K562 (cell line): ENCODE data around the gene OR8G5. TPM values are rescaled to one million over a fixed set of nuclear protein-coding genes. Genes with fewer than 3 reads are reported as not detected.

Source experiments
- CBX2 ChIP-seq: fragments of 200-600 bp; sonication (generic); IDR thresholded peaks from one replicate; pipeline ENCODE4 v1.6.1; 2012; ENCODE audit warnings: mild to moderate bottlenecking, low read length, inconsistent platforms; ENCODE audit not compliant: insufficient read depth, poor library complexity, severe bottlenecking
- CHAMP1 ChIP-seq: fragments of 450-650 bp; IDR thresholded peaks from 2 replicates; pipeline ENCODE4 v1.6.1; 2016; ENCODE audit warnings: mild to moderate bottlenecking
- FOS ChIP-seq: IDR thresholded peaks from 3 replicates; pipeline ENCODE4 v1.6.1; 2011; ENCODE audit not compliant: insufficient read length; ENCODE audit errors: extremely low read depth
- GATAD2B ChIP-seq: fragments of 450-650 bp; IDR thresholded peaks from 2 replicates; pipeline ENCODE4 v1.6.1; 2017; ENCODE audit warnings: mild to moderate bottlenecking, borderline replicate concordance
- MTF1 ChIP-seq: fragments of 250-450 bp; sonication (Bioruptor Pico); IDR thresholded peaks from 2 replicates; pipeline ENCODE4 v1.9.0; 2021; ENCODE audit warnings: moderate library complexity, mild to moderate bottlenecking, inconsistent platforms, borderline replicate concordance
- PYGO2 ChIP-seq: fragments of 450-650 bp; IDR thresholded peaks from 2 replicates; pipeline ENCODE4 v1.6.1; 2016; ENCODE audit warnings: mild to moderate bottlenecking, missing genetic modification characterization, moderate library complexity, missing compliant biosample characterization
- SMAD3 ChIP-seq: fragments of 450-650 bp; formaldehyde crosslinking; conservative IDR thresholded peaks from 2 replicates; pipeline ENCODE4 v1.4.0; 2020; ENCODE audit warnings: mild to moderate bottlenecking
- TCF7L2 ChIP-seq: fragments of 150-350 bp; IDR thresholded peaks from 2 replicates; pipeline ENCODE4 v1.6.1; 2016; ENCODE audit warnings: low read depth, mild to moderate bottlenecking, low read length, moderate library complexity
- ZKSCAN1 ChIP-seq: fragments of 150-350 bp; IDR thresholded peaks from 2 replicates; pipeline ENCODE4 v1.6.1; 2016; ENCODE audit warnings: low read depth, low read length
- ZNF23 ChIP-seq: fragments of 250-450 bp; sonication (Bioruptor Pico); IDR thresholded peaks from 2 replicates; pipeline ENCODE4 v1.4.0; 2020; ENCODE audit warnings: mild to moderate bottlenecking
- ZNF311 ChIP-seq: fragments of 250-450 bp; sonication (Bioruptor Pico); IDR thresholded peaks from 2 replicates; pipeline ENCODE4 v1.4.0; 2020; ENCODE audit warnings: mild to moderate bottlenecking, moderate library complexity
- polyA plus RNA-seq, 8 experiments: library from polyadenylated mRNA; depleted of rRNA in 4 of 8; stranded (reverse) in 5 of 8; unstranded in 3 of 8; fragments of >200 nt; fragmentation: Nextera tagmentation in 2 of 8; fragmentation: Illumina TruSeq in 1 of 8; extraction: Ambion mirVana in 2 of 8; extraction: Trizol in 1 of 8; gene quantifications; 2 replicates each; pipeline versions ENCODE4 v1.2.1 to v1.2.3, GENCODE V29; 2011 to 2014; ENCODE audit warnings: inconsistent platforms in 1 of 8, missing spikeins in 1 of 8
- total RNA-seq, 7 experiments: library from RNA; depleted of rRNA in 6 of 7; stranded (reverse); fragments of >200 nt in 6 of 7; fragmentation: Illumina TruSeq in 2 of 7; extraction: Trizol in 2 of 7; gene quantifications; 2 replicates each; pipeline versions ENCODE4 v1.2.1 to v1.2.3, GENCODE V29; 2011 to 2021; ENCODE audit warnings: low replicate concordance in 1 of 7
- TF ChIP-seq, protein P1 (sequence below): fragments of 250-450 bp; sonication (Bioruptor Pico); IDR thresholded peaks from 2 replicates; pipeline ENCODE4 v1.4.0; 2020; ENCODE audit warnings: mild to moderate bottlenecking, moderate library complexity
- TF ChIP-seq, protein P2 (sequence below): fragments of 250-450 bp; sonication (Bioruptor Pico); IDR thresholded peaks from 2 replicates; pipeline ENCODE4 v1.5.0; 2020; ENCODE audit warnings: mild to moderate bottlenecking, borderline replicate concordance

OR8G5 gene
- total and polyA plus RNA-seq, 9 of the 15 experiments (the other 6 are each of a cell fraction or from before 2014, with no cell fraction given) = 0.18 to 3.8 (median 1.7) TPM

- TF ChIP-seq, protein P1, sequence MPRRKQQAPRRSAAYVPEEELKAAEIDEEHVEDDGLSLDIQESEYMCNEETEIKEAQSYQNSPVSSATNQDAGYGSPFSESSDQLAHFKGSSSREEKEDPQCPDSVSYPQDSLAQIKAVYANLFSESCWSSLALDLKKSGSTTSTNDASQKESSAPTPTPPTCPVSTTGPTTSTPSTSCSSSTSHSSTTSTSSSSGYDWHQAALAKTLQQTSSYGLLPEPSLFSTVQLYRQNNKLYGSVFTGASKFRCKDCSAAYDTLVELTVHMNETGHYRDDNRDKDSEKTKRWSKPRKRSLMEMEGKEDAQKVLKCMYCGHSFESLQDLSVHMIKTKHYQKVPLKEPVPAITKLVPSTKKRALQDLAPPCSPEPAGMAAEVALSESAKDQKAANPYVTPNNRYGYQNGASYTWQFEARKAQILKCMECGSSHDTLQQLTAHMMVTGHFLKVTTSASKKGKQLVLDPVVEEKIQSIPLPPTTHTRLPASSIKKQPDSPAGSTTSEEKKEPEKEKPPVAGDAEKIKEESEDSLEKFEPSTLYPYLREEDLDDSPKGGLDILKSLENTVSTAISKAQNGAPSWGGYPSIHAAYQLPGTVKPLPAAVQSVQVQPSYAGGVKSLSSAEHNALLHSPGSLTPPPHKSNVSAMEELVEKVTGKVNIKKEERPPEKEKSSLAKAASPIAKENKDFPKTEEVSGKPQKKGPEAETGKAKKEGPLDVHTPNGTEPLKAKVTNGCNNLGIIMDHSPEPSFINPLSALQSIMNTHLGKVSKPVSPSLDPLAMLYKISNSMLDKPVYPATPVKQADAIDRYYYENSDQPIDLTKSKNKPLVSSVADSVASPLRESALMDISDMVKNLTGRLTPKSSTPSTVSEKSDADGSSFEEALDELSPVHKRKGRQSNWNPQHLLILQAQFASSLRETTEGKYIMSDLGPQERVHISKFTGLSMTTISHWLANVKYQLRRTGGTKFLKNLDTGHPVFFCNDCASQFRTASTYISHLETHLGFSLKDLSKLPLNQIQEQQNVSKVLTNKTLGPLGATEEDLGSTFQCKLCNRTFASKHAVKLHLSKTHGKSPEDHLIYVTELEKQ (CRISPR knock-in tag) = 0 out of 2 replicates have a peak, but pooled peaks have one; percentile 54
- TF ChIP-seq, protein P2, sequence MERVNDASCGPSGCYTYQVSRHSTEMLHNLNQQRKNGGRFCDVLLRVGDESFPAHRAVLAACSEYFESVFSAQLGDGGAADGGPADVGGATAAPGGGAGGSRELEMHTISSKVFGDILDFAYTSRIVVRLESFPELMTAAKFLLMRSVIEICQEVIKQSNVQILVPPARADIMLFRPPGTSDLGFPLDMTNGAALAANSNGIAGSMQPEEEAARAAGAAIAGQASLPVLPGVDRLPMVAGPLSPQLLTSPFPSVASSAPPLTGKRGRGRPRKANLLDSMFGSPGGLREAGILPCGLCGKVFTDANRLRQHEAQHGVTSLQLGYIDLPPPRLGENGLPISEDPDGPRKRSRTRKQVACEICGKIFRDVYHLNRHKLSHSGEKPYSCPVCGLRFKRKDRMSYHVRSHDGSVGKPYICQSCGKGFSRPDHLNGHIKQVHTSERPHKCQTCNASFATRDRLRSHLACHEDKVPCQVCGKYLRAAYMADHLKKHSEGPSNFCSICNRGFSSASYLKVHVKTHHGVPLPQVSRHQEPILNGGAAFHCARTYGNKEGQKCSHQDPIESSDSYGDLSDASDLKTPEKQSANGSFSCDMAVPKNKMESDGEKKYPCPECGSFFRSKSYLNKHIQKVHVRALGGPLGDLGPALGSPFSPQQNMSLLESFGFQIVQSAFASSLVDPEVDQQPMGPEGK = peak; percentile 71; the same call in 1 of the 2 replicates
- TF ChIP-seq CBX2 (no peak), MTF1 (CRISPR knock-in tag) (no peak), PYGO2 (tag) (peak; percentile 74), ZNF23 (CRISPR knock-in tag) (peak; percentile 61; the same call in 1 of the 2 replicates), GATAD2B (peak; percentile 74; the same call in 1 of the 2 replicates), ZNF311 (peak; percentile 86), TCF7L2 (no peak), ZKSCAN1 (peak; percentile 90), SMAD3 (CRISPR knock-in tag) (peak; percentile 94), FOS (no peak), CHAMP1 (peak; percentile 92)
These were observed 48.9 kb upstream of the OR8G5 start (continued) for GRCh38 chr11:124207102-124207792.
